B cell (primary cell): ENCODE data around the gene SOX13.

Experiments used
- CTCF ChIP-seq: fragments of 200-600 bp; IDR thresholded peaks from one replicate; pipeline ENCODE4 v1.8.0; 2022; ENCODE audit warnings: antibody characterized with exemption, mild to moderate bottlenecking
- EZH2 ChIP-seq: IDR thresholded peaks from 2 replicates; pipeline ENCODE4 v1.6.1; 2012; ENCODE audit warnings: borderline replicate concordance, low read depth, mild to moderate bottlenecking, moderate library complexity, low read length; ENCODE audit not compliant: insufficient read depth, poor library complexity, severe bottlenecking

GRCh38 chr1:204091787-204092312 lies 18.9 kb downstream of the SOX13 start:
- TF ChIP-seq CTCF (no peak), EZH2 (no peak)
